A673 (cell line): ENCODE results near the gene INVS. TPM values are rescaled to one million over a fixed set of nuclear protein-coding genes. Genes with fewer than 3 reads are reported as not detected.

Experiments used
- BruUV-seq: library from RNA; stranded (reverse); fragments of 400-500 nt; replicated peaks from 2 replicates; lab custom pipeline; 2021; lab: Mats Ljungman, UMichigan
- CTCF ChIA-PET: fragments of 300-600 bp; sonication (Branson Sonifier 250); formaldehyde crosslinking; loops from one replicate; lab custom pipeline; 2022; ENCODE audit warnings: antibody characterized with exemption; lab: Charles Lee
- POLR2A ChIA-PET: fragments of 300-600 bp; sonication (Branson Sonifier 250); formaldehyde crosslinking; loops from one replicate; lab custom pipeline; 2022; ENCODE audit warnings: antibody characterized with exemption; ENCODE audit not compliant: low non-redundant PET; lab: Charles Lee
- DNase-seq: peaks from one replicate; pipeline ENCODE4 v3.0.0-alpha.2; 2015; ENCODE audit warnings: low spot score
- H3K27ac ChIP-seq: fragments of 200-600 bp; sonication (generic); 2 replicates; pipeline ENCODE4 v1.5.1; 2016; ENCODE audit warnings: mixed run types, low read depth, mild to moderate bottlenecking, mixed read lengths, antibody characterized with exemption, low read length; ENCODE audit not compliant: poor library complexity, severe bottlenecking
- H3K27me3 ChIP-seq: fragments of 200-600 bp; sonication (generic); replicated peaks from 2 replicates; pipeline ENCODE4 v1.6.1; 2017; ENCODE audit warnings: mixed run types, low read depth, mild to moderate bottlenecking, mixed read lengths, antibody characterized with exemption, low read length; ENCODE audit not compliant: insufficient read depth, poor library complexity
- H3K36me3 ChIP-seq: fragments of 200-600 bp; sonication (generic); 2 replicates; pipeline ENCODE4 v1.6.1; 2016; ENCODE audit warnings: mixed run types, mild to moderate bottlenecking, mixed read lengths, antibody characterized with exemption, low read length; ENCODE audit not compliant: insufficient read depth, poor library complexity, severe bottlenecking
- H3K4me1 ChIP-seq: fragments of 200-600 bp; sonication (generic); 2 replicates; pipeline ENCODE4 v1.6.1; 2017; ENCODE audit warnings: mixed run types, mild to moderate bottlenecking, mixed read lengths, antibody characterized with exemption, low read length; ENCODE audit not compliant: insufficient read depth, poor library complexity, severe bottlenecking
- H3K4me3 ChIP-seq: fragments of 200-600 bp; sonication (generic); 2 replicates; pipeline ENCODE4 v1.5.1; 2016; ENCODE audit warnings: low read depth, mixed run types, mild to moderate bottlenecking, mixed read lengths, low read length; ENCODE audit not compliant: poor library complexity, severe bottlenecking
- H3K9me3 ChIP-seq: fragments of 200-600 bp; sonication (generic); 2 replicates; pipeline ENCODE4 v1.6.1; 2016; ENCODE audit warnings: mixed run types, low read depth, mild to moderate bottlenecking, mixed read lengths, antibody characterized with exemption, low read length; ENCODE audit not compliant: poor library complexity, severe bottlenecking
- CTCF ChIP-seq: fragments of 300-800, 200-600 bp; sonication (generic); conservative IDR thresholded peaks from 2 replicates; pipeline ENCODE4 v1.5.1; 2017; ENCODE audit warnings: low read depth, mild to moderate bottlenecking, antibody characterized with exemption, low read length, moderate library complexity, mixed read lengths
- EZH2 ChIP-seq: fragments of 200-600 bp; sonication (generic); IDR thresholded peaks from 2 replicates; pipeline ENCODE4 v1.6.1; 2017; ENCODE audit warnings: borderline replicate concordance, low read depth, mild to moderate bottlenecking, mixed read lengths, antibody characterized with exemption, low read length; ENCODE audit not compliant: poor library complexity, severe bottlenecking
- intact Hi-C: fragments of 100-400 bp; cut with micrococcal nuclease; formaldehyde crosslinking; loops from one replicate; pipeline ENCODE4 v1.10.0; 2022; ENCODE audit not compliant: unreplicated experiment
- total RNA-seq: library from RNA; stranded (reverse); gene quantifications from 2 replicates; pipeline ENCODE4 v1.2.3, GENCODE V29; 2021

INVS gene
- total RNA-seq, 1 experiment from 2014 or later, result 23.3 TPM

GRCh38 chr9:100167176-100167575 is 68.1 kb downstream of the INVS start:
- DNase-seq, result no peak
- ChIA-PET CTCF (no interaction called here), POLR2A (no interaction called here)
- TF ChIP-seq EZH2 (no peak), CTCF (no peak)
- no peaks in the 10 kb centered on the region for H3K9me3 ChIP-seq
- no peak overlapping the region for H3K27ac ChIP-seq
- H3K4me1 ChIP-seq, result no peaks in the 10 kb centered on the region
- no peaks in the 10 kb centered on the region for H3K27me3 ChIP-seq
- no TSS peak for BruUV-seq
- intact Hi-C loops, result no loop called here
- H3K4me3 ChIP-seq, result no peak overlapping the region
- no peaks in the 10 kb centered on the region for H3K36me3 ChIP-seq

- intact Hi-C loops, result no loop called here
- TF ChIP-seq CTCF (no peak), EZH2 (no peak)
- H3K36me3 ChIP-seq, result no peaks in the 10 kb centered on the region
- H3K4me3 ChIP-seq, result no peak overlapping the region
- H3K9me3 ChIP-seq, result no peaks in the 10 kb centered on the region
- H3K4me1 ChIP-seq, result no peaks in the 10 kb centered on the region
- DNase-seq, result no peak
- ChIA-PET POLR2A (no interaction called here), CTCF (no interaction called here)
- H3K27me3 ChIP-seq, result no peaks in the 10 kb centered on the region
- no peak overlapping the region for H3K27ac ChIP-seq
- BruUV-seq, result no TSS peak
Measured at GRCh38 chr9:100167915-100168654, 69.0 kb downstream of the INVS start.

GRCh38 chr9:100170085-100170484 is 71.0 kb downstream of the INVS start:
- peaks cover 7% of the 10 kb centered on the region for H3K9me3 ChIP-seq
- H3K4me1 ChIP-seq, result no peaks in the 10 kb centered on the region
- TF ChIP-seq CTCF, result no peak
- TF ChIP-seq EZH2, result no peak
- DNase-seq, result no peak
- ChIA-PET CTCF (no interaction called here), POLR2A (no interaction called here)
- H3K27ac ChIP-seq, result no peak overlapping the region
- H3K27me3 ChIP-seq, result no peaks in the 10 kb centered on the region
- no peaks in the 10 kb centered on the region for H3K36me3 ChIP-seq
- no TSS peak for BruUV-seq
- intact Hi-C loops, result no loop called here
- H3K4me3 ChIP-seq, result no peak overlapping the region
